Activated CD4-positive, CD25-positive, alpha-beta regulatory T cell (primary cell): ENCODE data around the gene CPLX1.
"Not testable (repeated sequence)": the region's sequence is repeated elsewhere in the genome, so short reads cannot be mapped to it uniquely, and the experiment has no call there.

Experiments
- DNase-seq, 4 experiments: peaks; one replicate each; lab custom pipeline; 2025; lab: John Stamatoyannopoulos, UW

Gene CPLX1

DNA sequence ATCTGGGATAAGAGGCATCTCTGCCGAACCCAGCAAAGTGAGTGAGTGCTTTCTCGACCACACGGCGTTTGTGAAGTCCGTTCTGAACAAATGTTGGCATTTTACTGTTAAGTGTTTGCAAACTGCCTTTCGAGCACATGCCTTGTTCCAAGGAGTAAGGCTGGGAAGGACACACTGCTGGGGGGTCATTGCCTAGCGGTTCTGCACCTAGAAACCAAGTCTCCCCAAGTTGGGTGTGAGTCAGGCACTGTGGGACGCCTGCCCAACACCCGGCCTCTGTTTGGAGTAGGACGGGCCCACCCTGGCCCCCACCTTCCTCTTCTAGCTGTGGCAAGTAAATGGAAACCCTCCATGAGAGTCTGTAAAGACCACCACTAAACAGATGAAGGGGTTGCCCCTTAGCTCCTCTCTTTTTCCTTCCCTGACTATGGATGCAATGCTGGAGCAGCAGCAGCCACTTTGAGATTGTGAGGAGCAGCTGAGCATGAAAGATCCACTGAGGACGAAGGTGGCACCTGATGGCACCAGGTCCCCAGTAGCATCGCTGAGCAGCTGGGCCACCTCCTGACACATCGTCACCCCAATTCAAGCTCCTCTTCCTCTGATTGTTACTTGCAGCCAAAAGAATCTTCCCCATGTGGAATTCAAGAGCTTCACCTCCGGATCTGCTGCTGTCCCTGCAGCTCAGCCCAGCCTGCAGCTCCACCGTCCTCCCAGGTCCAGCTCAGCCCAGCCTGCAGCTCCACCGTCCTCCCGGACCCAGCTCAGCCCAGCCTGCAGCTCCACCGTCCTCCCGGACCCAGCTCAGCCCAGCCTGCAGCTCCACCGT lies 6.3 kb downstream of the CPLX1 start:
- no peak for DNase-seq

DNA sequence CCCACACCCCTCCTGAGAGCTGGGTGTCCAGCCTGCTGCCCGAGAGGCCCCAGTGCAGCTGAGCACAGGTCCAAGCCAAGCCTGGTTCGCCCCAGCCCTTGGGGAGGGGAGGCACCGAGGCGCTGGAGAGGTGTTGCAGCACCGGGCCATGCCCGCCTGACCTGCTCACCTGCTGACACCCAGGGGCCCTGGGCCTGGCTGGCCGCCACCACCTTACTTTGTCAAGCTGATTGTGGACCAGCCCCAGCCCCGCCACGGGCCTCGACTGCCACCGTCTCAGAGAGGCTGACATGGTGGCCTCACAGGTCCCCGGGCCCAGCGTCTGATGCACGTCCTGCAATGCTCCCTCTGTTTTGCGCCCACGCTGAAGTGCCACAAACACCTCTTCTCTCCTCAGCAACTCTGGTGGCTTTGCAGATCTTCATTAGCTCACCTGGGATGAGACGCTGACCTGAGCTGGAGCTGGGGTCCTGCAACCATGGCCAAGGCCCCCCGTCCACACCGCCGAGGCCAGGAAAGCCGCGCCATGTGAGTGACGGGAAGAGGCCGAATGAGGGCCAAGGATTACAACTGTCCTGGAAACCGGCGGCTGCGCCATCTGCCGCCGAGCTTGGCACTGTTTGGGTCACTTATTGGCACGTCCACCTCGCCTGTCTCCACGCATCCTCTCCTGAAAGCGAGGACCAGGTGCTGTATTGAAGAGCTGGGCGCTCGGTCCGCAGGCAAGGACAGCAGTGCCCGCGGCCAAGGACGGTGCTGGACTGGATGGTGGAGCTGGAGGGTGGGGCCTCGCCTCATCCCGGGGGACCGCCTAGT lies 7.6 kb downstream of the CPLX1 start:
- DNase-seq: no peak

- no peak for DNase-seq
Measured at GRCh38 chr4:815464-816146, 10.3 kb downstream of the CPLX1 start.

DNA sequence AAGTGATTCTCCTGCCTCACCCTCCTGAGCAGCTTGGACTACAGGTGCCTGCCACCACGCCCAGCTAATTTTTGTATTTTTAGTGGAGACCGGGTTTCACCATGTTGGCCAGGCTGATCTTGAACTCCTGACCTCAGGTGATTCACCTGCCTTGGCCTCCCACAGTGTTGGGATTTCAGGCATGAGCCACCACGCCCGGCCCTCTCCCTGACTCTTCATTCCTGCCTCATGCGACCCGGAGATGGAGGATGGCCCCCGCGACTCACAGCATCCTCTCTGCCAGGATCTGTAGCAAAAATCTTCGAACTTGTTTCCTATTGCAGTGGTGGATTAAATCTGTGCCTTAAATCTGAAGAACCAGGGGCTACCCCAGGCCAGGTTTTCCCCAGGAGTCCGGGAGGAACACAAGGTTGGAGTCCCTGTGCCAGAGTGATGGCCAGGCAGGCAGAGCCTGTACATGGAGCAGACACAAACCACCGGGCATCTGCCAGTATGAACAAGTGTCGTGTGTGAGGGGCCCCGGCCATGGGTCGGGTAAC lies 11.5 kb downstream of the CPLX1 start:
- DNase-seq: no peak

GRCh38 chr4:813900-814299 lies 12.0 kb downstream of the CPLX1 start:
- no peak for DNase-seq

- DNase-seq: no peak
Measured at GRCh38 chr4:808860-809570, 16.9 kb downstream of the CPLX1 start.

DNA sequence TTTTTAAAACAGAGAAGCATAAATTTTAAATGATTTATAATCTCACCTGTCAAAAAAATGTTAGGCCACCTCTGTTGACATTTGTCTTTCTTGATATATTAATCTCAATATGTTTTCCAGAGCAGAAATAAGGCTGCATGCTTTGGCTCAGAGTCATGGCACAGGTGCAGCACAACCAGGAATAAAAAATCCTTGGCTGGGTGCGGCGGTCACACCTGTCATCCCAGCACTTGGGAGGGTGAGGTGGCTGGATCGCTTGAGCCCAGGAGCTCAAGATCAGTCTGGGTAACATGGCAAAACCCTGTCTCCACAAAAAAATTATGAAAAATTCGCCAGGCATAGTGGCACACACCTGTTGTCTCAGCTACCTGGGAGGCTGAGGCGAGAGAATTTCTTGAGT lies 18.1 kb downstream of the CPLX1 start:
- no peak for DNase-seq

DNA sequence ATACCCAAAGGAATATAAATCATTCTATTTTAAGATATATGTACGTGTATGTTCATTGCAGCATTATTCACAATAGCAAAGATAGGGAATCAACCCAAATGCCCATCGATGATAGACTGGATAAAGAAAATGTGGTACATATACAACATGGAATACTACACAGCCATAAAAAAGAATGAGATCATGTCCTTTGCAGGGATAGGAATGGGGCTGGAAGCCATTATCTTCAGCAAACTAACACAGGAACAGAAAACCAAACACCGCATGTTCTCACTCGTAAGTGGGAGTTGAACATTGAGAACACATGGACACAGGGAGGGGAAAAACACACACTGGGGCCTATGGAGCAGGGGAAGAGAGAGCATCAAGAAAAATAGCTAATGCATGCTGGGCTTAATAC lies 18.9 kb downstream of the CPLX1 start:
- not testable (repeated sequence) for DNase-seq

DNA sequence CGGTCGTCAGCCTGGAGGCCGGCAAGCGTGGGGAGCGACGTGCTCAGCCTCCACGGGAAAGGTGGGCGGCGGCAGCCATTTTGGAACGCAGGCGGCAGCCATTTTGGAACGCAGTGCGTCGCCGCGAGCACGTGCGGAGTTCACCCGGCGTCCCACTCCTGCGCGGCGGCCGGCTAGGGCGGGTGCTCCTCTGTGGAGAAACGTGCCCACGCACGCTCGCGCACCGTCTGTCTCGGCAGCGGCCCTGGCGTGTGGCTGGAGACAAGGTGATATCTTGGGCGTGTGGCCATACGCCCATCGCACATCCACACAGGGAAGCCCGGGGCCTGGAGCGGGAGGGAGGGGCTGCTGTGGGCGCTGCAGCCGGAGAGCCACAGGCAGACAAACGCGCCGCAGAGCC lies 21.1 kb downstream of the CPLX1 start:
- DNase-seq: no peak

DNA sequence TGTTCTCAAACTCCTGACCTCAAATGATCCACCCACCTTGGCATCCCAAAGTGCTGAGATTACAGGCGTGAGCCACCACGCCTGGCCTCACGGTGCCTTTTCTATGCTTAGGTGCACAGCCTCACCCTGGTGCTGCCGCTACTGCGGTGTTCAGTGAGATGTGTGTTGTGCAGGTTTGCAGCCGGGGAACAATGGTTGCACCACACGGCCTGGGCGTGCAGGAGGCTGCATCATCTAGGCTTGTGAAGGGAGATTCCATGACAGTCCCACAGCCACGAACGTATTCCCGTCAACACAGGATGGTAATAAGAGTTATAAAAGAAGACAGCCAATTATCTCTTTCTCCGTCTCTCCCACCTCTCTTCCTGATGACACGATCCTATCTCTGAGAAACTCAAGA lies 22.0 kb downstream of the CPLX1 start:
- DNase-seq: no peak

GRCh38 chr4:801436-802124 lies 24.3 kb downstream of the CPLX1 start:
- DNase-seq: no peak

GRCh38 chr4:797066-797465 lies 28.9 kb downstream of the CPLX1 start:
- no peak for DNase-seq

DNA sequence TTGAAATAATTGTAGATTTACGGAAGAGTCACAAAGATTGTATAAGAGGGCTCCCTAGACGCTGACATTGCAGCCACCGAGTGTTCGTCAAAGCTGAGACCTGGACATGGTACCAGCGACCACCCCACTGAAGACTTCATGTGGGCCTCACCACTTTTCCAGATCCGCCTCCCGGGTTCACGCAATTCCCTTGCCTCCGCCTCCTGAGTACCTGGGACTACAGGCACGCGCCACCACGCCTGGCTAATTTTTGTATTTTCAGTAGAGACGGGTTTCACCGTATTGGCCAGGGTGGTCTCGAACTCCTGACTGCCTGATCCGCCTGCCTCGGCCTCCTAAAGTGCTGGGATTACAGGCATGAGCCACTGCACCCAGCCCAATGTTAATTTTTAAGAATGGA lies 29.7 kb downstream of the CPLX1 start:
- DNase-seq: no peak

DNA sequence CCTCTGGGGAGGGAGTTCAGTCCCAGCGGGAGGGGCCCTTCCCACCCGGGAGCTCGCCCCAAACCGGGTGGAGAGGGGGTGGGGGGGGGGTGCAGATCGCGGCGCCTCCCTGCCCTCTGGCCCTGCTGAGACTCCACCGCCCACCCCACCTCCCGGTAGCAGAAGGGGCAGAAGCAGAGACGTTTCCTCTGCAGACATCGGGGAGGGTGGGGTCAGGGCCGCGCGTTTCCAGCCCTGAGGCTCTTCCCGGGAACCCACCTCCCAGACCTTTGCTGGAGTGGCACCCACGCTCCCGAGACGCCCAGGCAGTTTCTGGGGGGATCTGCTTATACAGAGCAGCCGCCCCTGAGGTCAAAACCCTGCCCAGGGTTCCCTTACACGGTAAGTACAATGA lies 30.2 kb downstream of the CPLX1 start:
- no peak for DNase-seq

DNA sequence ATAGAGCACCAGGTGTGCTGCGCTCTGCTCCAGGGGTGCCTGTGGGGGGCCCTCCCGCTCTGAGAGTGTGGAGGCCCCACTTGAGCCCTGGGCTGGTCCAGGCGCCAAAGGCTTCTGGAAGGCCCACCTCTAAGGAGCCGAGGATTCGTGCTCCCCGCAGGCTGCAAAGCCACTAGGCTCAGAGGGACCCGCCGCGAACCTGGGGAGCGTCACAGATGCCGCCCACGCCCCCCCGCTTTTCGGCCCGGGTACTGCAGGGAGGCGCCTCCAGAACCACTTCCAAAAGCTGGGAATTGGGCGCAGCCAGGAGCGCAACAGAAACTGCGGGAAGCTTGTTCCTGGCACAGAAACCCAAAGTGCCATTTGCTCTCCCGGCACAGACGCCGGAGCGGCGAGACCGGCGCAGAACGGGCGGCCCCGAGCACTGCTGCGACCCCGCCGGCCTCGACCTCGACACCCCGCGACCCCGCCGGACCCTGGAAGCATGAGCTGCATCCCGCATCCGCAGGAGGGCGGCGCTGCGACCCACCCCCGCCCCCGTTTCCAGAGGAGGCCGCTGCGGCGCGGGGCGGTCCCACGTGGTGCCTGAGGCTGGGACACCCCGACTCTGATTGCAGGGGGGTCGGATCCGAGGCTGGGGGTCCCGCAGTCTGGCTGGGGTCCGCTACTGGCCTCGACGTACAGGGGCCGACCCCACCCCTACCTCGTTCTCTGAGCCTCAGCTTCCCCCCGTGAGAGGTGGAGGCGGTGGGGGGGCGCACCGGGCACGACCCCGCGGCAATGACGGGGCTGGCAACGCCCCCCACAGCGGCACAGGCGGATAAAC lies 30.8 kb downstream of the CPLX1 start:
- no peak for DNase-seq

- no peak for DNase-seq
Measured at GRCh38 chr4:793941-794621, 31.8 kb downstream of the CPLX1 start.

GRCh38 chr4:793093-793861 lies 32.7 kb downstream of the CPLX1 start:
- no peak for DNase-seq

DNA sequence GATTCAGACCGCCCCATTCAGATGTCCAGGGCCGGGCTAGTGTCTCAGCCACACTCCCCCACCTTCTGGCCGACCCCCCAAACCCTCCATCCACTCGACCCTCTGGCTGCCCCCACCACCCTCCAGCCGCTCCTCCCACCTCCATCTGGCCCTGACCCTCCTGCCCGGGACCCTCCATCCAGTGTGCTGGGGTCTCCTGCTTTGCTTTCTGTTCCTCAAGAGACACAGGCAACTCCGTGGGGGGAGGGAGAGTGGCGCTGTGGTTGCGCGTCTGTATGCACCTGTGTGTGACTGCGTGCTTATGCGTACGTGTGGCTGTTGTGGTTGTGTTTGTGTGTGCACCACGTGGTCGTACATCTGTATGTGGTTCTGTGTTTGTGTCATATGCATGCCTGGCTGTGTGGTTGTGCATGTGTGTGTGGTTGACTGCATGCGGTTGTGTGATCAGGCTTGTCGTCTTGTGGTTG lies 33.3 kb downstream of the CPLX1 start:
- DNase-seq: no peak
